Brain microvascular endothelial cell (primary cell): ENCODE data around the gene CPS1.

Source experiments
- DNase-seq: peaks from one replicate; pipeline ENCODE4 v3.0.0-alpha.2; 2020
- H3K27ac ChIP-seq: fragments of 250-450 bp; sonication (Bioruptor Pico); 2 replicates; pipeline ENCODE4 v1.5.1; 2020; ENCODE audit warnings: mild to moderate bottlenecking, moderate library complexity
- H3K27me3 ChIP-seq: fragments of 250-450 bp; sonication (Bioruptor Pico); replicated peaks from 2 replicates; pipeline ENCODE4 v1.5.1; 2020; ENCODE audit warnings: mild to moderate bottlenecking
- H3K36me3 ChIP-seq: fragments of 250-450 bp; sonication (Bioruptor Pico); replicated peaks from 2 replicates; pipeline ENCODE4 v1.5.1; 2020; ENCODE audit warnings: mild to moderate bottlenecking
- H3K4me3 ChIP-seq: 2 replicates; pipeline ENCODE4 v1.5.1; 2011; ENCODE audit warnings: low read depth, mild to moderate bottlenecking, control low read depth, low read length, moderate library complexity
- in situ Hi-C: cut with HindIII; loops from 2 replicates; pipeline ENCODE4 v1.10.0; 2017; ENCODE audit warnings: low sequenced_read_pairs, low pct_ligation_motif_present
- TF ChIP-seq, protein P1 (sequence below): IDR thresholded peaks from 2 replicates; pipeline ENCODE4 v1.5.1; 2011; ENCODE audit warnings: low read depth, mild to moderate bottlenecking, moderate library complexity, low read length, control low read depth, inconsistent platforms; ENCODE audit errors: missing control alignments

The CPS1 gene

DNA sequence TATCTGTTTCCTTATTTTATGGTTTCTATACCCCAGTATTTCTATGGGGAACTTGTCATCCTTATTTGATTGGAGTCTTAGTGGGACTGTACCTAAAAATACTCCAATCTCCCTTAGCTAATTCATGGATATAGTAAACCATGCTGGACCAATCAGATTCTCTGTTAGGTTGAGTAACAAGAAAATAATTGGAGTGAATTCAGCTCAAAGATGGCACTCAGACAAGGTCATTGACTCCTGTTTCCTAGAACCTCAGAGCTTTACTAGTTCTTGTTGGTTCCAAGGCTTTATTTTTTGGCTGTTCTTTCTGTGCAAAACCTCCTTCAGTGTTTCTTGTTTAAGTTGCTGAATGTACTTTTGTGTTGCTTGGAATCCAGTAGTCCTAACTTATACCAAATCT lies 31.9 kb upstream of the CPS1 start:
- in situ Hi-C loops: no loop called here
- TF ChIP-seq, protein P1, sequence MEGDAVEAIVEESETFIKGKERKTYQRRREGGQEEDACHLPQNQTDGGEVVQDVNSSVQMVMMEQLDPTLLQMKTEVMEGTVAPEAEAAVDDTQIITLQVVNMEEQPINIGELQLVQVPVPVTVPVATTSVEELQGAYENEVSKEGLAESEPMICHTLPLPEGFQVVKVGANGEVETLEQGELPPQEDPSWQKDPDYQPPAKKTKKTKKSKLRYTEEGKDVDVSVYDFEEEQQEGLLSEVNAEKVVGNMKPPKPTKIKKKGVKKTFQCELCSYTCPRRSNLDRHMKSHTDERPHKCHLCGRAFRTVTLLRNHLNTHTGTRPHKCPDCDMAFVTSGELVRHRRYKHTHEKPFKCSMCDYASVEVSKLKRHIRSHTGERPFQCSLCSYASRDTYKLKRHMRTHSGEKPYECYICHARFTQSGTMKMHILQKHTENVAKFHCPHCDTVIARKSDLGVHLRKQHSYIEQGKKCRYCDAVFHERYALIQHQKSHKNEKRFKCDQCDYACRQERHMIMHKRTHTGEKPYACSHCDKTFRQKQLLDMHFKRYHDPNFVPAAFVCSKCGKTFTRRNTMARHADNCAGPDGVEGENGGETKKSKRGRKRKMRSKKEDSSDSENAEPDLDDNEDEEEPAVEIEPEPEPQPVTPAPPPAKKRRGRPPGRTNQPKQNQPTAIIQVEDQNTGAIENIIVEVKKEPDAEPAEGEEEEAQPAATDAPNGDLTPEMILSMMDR: no peak
- H3K4me3 ChIP-seq: no peak overlapping the region
- H3K27ac ChIP-seq: no peak overlapping the region
- no peak for DNase-seq
- no peaks in the 10 kb centered on the region for H3K27me3 ChIP-seq
- H3K36me3 ChIP-seq: no peaks in the 10 kb centered on the region

DNA sequence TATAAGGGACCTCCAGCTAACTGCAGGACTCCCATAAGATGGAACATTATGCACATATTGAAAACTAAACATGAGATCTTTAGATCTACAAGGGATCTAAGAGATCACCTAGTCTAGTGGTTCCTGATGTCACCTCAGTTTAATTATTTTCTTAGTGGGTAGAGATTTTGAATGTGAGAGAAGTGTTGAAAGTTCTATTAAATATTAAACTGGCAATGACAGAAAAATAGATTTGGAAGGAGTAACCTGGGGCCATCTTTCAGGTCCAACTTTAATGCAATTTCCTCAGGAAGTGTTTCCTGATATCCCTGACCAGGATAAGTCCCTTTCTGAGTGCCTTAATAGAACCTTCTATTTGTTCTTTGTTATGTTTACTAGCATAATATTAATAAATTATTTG lies 29.1 kb upstream of the CPS1 start:
- Histone ChIP-seq H3K27ac (no peak overlapping the region), H3K27me3 (no peaks in the 10 kb centered on the region), H3K4me3 (no peak overlapping the region), H3K36me3 (no peaks in the 10 kb centered on the region)
- in situ Hi-C loops: no loop called here
- TF ChIP-seq, protein P1: no peak
- DNase-seq: no peak

DNA sequence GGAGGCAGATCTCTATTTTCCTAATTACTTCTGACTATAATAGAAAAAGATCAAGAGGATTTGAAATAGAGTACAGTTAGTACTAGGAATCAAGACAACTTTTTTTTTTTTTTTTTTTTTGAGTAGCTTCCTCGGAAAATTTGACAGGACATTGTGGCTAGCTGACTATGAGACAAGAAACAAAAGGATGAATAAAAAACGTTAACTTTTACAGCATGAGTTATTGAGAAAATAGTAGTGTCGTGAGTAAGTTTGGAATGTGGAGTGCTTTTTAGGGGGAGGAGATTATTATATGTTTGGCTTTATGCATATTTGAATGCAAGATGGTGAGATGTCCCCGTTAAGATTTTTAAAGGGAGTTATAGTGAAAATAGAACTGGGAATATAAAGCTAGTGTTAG lies 27.7 kb upstream of the CPS1 start:
- H3K36me3 ChIP-seq: no peaks in the 10 kb centered on the region
- TF ChIP-seq, protein P1: no peak
- DNase-seq: no peak
- H3K4me3 ChIP-seq: no peak overlapping the region
- in situ Hi-C loops: no loop called here
- H3K27me3 ChIP-seq: no peaks in the 10 kb centered on the region
- no peak overlapping the region for H3K27ac ChIP-seq

DNA sequence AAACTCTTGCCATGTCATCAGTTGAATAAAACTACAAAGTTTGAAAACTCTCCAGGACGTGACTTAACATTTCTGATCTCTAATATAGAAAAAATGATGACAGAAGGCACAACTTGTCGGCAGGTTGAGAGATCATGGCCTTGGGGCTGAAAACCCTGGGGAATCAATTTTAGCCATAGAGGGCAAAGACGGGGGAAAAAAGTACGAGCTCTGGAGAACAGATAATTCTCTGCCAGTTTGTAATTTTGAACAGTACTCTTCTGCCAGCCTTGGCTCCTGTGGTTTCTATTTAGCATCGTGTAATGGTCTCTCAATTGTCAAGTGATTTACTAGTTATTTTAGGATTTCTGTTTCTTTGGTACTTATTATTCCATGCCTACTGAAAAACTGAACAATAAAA lies 25.3 kb upstream of the CPS1 start:
- TF ChIP-seq, protein P1: no peak
- in situ Hi-C loops: no loop called here

DNA sequence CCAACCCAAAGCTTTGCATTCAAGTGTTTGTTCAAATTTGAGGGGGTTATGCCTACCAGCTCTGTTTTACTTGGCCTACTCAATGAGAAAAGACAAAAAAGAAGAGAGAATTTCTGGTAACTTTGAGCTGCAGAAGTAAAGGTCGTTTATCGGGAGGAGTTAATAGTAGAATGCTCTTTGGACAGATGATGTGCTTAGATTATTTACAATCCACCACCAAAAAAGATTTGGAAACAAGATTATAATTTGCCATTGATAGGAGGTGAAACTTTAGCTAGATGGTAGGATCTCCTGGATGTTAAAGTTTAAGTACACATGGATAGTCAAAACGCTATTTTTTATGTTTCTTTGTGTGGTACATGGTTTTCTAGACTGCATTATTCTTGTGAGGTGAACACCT lies 24.9 kb upstream of the CPS1 start:
- Histone ChIP-seq H3K27me3 (no peaks in the 10 kb centered on the region), H3K4me3 (no peak overlapping the region), H3K36me3 (no peaks in the 10 kb centered on the region), H3K27ac (no peak overlapping the region)
- in situ Hi-C loops: no loop called here
- TF ChIP-seq, protein P1: no peak
- no peak for DNase-seq

More for the DNA sequence above, 25.3 kb upstream of the CPS1 start:
- H3K27ac ChIP-seq: no peak overlapping the region
- no peaks in the 10 kb centered on the region for H3K27me3 ChIP-seq
- no peaks in the 10 kb centered on the region for H3K36me3 ChIP-seq
- no peak for DNase-seq
- no peak overlapping the region for H3K4me3 ChIP-seq

DNA sequence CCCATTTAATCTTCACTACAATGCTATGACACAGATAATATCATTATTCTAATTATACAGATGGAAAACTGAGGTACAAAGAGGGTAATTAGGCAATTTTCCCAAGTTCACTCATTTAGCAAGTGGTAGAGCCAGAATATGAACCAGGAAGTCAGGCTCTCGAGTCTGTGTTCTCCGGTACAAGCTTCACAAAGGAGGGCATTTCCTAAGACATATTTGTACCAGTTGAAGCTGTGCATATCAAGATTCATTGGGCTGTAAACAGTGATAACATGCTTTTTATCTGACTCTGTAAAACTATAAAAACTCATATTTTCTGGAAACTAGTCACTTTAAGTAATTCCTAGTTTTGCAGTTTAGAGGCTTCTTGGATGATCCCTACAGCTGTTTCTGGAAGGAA lies 23.0 kb upstream of the CPS1 start:
- Histone ChIP-seq H3K27ac (no peak overlapping the region), H3K36me3 (no peaks in the 10 kb centered on the region), H3K4me3 (no peak overlapping the region), H3K27me3 (no peaks in the 10 kb centered on the region)
- TF ChIP-seq, protein P1: no peak
- DNase-seq: no peak
- in situ Hi-C loops: no loop called here
